ENCODE data around the gene GYPB.
"Not testable (repeated sequence)": the region's sequence is repeated elsewhere in the genome, so short reads cannot be mapped to it uniquely, and the experiment has no call there.

Gene GYPB

DNA sequence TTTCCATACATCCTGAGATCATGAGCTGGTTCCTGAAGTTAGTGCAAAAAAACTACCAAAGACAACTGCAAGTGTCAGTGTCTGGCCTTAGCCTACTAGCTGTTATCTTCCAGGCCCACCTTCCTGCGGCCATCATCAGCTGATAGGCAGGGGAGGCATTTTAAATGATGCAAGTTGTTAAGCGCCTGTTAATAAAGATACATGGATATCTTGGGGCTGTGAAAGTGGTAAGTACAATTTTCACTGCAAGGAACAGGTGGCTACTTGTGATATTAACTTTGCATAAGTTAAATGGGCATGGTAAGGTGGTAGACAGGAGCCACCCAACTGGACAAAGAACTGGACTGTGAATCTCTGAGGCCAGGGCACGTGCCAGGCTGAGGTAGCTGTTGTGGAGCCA lies at the start of gene GYPB:
GYPB (minus strand) TSS at position 104 of the 400 bp plus-strand sequence; CDS start at position 11, 93 bp downstream.
- DNase-seq (ENCODE audit: low spot score) = not testable (repeated sequence)

DNA sequence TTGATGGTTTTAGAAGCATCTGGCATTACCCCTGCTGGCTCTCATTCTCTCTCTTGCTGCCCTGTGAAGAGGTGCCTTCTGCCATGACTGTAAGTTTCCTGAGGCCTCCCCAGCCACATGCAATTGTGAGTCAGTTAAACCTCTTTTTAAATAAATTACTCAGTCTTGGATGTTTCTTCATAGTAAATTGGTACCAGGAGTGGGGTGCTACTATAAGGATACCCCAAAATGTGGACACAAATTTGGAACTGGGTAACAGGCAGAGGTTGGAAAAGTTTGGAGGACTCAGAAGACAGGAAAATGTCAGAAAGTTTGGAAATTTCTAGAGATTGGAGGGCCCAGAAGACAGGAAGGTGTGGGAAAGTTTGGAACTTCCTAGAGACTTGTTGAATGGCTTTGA lies 42.4 kb upstream of the GYPB start:
- not testable (repeated sequence) for DNase-seq (ENCODE audit: low spot score)

DNA sequence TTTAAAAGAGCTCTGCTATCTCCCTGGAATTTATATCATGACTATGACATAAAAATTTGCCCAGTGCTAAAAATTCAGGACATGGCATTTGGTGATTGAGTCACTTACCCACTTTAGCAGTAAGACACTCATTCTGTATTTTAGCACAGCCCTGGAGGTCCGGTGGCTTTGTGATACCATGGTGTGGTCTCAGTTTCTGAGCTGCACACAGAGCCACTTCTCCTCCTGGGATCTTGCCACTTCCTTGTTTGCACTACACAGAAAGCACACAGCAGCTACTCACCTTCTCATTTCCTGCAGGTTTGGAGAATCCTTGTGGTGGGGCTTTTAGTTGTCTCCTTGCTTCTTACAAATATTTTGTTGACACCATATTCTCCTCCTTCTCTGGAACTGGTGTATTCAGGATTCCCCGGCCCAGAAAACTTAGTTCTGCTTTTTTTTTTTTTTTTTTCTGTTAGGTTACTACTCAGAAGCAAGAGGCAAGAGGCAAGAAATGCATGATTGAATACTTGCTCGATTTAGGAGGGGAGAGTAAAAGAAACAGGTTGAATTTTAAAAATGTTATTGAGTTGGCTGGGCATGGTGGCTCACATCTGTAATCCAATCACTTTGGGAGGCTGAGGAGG lies 41.2 kb upstream of the GYPB start:
- DNase-seq (ENCODE audit: low spot score) = not testable (repeated sequence)

DNA sequence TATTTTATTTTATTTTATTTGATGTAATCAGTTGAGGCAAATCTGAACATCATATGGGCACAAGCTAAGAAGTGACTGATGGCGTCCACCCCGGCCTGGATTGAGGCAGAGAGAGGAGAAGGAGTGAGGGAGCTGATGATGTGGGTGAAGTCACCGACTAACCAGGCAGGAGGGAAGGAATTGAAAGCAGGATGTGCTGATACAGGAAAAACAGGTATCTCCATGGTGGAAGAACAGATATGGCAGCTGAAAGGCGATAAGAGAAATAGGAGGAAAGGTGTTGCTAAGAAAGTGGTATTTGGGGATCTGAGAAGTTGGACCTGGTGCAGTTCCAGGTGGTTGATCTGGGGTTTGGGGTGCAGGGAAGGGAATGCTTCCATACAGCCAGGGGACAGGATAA lies 37.6 kb upstream of the GYPB start:
- DNase-seq (ENCODE audit: low spot score) = no peak

DNA sequence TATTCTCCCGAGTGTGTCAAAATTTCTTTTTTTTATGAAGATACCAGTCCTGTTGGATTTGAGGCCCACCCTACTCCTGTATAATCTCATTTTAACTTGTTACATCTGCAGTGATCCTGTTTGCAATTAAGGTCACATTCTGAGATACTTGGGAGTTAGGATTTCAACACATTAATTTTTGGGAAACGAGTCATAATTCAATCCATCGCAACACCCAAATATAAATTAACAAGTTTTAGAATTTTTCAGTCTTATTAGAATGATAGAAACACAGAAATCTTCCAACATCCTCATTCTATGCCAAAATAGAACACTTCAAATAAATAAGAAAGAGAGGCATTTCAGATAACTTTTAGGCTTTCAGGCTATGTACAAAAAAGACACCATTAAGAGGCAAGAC lies 36.2 kb upstream of the GYPB start:
- not testable (repeated sequence) for DNase-seq (ENCODE audit: low spot score)

DNA sequence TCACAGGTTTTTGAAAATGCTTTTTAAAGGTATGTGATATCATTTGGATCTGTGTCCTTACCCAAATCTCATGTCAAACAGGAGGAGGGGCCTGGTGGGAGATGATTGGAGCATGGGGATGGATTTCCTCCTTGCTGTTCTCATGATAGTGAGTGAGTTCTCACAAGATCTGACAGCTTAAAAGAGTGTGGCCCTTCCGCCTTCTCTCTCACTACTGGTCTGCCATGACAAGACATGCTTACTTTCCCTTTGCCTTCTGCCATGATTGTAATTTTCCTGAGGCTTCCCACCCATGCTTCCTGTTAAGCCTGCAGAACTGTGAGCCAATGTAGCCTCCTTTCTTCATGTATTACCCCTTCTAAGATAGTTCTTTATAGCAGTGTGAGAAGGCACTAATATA lies 32.3 kb upstream of the GYPB start:
- not testable (repeated sequence) for DNase-seq (ENCODE audit: low spot score)

DNA sequence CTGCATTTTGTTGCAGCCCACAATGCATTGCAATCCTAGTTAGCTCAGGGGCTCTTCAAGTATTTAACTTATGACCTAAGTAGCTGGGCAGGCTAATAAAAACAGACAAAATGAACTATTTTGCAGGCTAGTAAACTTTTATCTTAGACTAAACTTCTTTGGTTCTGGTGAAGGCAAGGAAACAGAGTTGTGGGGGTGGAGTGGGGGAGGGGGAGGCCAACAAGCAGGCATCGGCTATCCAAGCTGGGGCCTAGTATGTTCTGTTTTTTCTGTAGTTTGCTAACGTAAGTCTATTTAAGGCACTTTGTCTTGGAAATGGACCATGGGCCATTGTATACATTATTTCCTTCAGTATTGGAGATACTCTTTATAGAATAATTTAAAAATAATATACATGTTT lies 31.5 kb upstream of the GYPB start:
- DNase-seq (ENCODE audit: low spot score) = not testable (repeated sequence)

DNA sequence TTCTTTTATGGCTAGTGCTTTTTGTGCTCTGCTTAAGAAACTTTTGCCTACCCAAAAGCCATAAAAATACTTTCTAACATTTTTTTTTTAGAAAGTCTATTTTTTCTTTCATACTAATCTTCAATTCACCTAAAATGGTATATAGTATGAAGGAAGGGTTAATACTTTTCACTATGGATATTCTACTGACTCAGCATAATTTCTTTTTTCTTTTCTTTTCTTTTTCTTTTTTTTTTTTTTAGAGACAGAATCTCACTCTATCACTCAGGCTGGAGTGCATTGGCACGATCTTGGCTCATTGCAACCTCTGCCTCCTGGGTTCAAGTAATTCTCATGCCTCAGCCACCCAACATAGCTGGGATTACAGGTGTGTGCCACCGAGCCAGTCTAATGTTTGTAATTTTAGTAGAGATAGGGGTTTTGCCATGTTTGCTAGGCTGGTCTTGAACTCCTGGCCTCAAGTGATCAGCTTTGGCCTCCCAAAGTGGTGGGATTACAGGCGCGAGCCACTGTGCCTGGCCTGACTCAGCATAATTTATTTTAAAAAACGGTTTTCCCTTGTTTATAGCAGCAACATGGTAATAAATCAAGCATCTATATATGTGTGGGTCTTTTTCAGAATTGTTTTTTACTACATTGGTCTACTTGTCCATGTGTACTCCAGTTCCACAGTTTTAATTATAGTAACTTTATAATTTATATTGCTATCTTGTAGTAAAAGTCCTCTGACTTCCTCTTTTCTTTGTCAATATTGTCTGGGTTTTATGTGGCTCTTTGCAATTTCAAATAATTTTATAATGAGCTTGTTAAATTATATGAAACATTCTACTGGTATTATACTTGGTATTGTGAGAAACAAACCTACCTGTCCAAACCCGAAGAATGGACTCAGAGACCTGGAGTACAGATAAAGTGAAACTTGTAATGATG lies 30.6 kb upstream of the GYPB start:
- not testable (repeated sequence) for DNase-seq (ENCODE audit: low spot score)

DNA sequence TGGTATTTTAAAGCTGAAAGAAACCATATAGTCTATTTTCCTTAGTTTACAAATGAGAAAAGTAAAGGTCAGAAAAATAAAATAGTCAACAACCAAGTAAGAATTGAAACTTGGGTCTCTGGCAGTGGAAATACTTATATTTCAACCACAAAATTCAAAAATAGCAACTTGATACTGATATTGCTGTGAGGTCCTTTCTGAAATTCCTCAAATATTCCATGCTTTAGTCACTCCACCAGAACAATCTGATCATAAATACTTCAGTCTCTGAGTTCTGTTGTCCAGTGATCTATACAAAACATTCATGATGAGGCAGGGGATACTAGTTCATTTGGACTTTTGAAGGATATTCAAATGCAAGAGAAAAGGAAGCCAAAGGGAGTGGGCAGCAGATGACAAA lies 25.8 kb upstream of the GYPB start:
- not testable (repeated sequence) for DNase-seq (ENCODE audit: low spot score)

DNA sequence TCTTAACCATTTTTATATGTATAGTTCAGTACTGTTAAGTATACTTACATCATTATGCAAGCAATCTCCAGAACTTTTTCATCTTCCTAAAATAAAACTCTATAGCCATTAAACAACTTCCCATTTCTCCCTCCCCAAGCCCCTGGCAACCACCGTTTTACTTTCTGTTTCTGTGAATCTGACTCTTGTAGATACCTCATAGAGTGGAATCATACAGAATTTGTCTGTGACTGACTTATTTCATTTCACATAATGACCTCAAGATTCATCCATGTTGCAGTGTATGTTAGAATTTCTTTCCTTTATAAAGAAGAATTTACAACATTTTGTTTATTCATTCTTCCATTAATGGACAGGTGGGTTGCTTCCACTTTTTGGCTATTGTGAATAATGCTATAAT lies 13.4 kb upstream of the GYPB start:
- not testable (repeated sequence) for DNase-seq (ENCODE audit: low spot score)

DNA sequence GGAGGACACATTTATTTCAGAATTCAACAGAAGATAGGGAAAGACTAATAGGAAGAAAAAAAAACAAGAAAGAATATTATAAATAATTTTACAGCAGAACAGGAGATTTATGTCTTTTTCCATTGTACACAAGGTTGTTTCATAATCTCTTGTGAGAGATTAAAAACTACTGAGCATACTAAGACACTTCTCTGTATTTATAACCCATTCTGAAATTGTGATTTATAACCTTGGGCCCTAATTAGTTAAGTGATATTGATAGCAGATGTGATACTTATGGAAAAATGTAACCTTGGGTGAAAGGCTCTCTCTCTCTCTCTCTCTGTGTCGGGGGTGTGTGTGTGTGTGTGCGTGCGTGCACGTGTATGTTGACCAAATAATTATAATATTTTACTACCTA lies 12.7 kb upstream of the GYPB start:
- DNase-seq (ENCODE audit: low spot score) = not testable (repeated sequence)

DNA sequence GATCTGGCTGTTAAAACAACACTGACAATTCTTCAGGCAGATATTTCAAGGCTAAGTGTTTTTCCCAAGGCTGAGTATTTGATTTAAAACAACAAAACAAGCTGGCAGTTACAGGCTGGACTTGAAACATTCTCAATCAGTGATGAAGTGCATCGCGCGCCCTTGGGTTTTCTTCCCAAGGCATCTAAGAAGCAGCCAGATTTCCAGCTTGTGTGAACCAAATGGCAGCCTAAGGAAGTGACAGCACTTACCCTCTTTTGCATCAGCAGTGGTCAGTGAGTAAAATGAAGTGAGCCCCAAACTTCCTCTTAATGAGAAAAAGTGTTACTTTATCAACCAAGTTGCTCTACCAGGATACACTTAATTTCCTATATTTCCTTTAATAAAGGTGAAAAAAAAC lies 12.2 kb upstream of the GYPB start:
- not testable (repeated sequence) for DNase-seq (ENCODE audit: low spot score)

DNA sequence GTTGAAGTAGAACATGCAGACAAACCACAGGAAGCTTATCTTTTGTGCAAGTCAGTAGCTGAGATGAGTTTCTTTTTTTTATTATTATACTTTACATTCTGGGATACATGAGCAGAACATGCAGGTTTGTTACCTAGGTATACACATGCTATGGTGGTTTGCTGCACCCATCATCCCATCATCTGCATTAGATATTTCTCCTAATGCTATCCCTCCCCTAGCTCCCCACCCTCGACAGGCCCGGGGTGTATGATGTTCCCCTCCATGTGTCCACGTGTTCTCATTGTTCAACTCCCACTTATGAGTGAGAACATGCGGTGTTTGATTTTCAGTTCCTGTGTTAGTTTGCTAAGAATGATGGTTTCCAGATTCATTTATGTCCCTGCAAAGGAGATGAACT lies 11.5 kb upstream of the GYPB start:
- DNase-seq (ENCODE audit: low spot score) = not testable (repeated sequence)

DNA sequence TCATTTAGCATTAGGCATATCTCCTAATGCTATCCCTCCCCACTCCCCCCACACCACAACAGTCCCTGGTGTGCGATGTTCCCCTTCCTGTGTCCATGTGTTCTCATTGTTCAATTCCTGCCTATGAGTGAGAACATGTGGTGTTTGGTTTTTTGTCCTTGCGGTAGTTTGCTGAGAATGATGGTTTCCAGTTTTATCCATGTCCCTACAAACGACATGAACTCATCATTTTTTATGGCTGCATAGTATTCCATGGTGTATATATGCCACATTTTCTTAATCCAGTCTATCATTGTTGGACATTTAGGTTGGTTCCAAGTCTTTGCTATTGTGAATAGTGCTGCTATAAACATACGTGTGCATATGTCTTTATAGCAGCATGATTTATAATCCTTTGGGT lies 7.5 kb upstream of the GYPB start:
- DNase-seq (ENCODE audit: low spot score) = not testable (repeated sequence)

DNA sequence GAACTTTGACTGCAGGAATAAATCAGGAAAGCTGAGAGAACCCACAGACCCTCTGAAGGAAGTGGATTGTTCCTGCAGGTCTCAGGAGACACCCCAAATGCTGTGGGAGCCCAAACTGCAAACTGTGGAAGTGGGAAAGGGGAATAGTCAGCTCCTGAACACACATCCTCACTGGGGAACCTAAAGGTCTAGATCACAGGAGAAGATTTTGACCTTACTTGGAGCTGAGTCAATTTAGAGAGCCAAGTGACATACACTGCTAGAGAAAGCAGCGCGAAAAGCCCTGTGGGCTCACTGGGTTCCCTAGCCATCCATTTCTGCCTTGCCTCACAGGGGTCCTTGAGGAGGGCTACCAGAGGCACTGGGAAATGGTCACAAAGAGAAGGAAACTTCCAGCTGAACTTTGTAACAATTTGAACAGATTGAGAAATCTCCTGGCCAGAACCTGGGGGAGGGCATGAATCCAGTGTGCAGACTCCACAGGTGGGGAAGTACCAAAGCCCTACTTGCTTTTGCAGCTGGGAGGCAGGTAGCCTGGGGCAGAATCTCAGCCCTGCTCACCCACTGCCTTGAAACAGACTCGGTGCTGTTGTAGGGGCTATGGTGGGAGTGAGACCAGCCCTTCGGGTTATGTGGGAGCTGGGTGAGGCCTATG lies 5.3 kb upstream of the GYPB start:
- not testable (repeated sequence) for DNase-seq (ENCODE audit: low spot score)

DNA sequence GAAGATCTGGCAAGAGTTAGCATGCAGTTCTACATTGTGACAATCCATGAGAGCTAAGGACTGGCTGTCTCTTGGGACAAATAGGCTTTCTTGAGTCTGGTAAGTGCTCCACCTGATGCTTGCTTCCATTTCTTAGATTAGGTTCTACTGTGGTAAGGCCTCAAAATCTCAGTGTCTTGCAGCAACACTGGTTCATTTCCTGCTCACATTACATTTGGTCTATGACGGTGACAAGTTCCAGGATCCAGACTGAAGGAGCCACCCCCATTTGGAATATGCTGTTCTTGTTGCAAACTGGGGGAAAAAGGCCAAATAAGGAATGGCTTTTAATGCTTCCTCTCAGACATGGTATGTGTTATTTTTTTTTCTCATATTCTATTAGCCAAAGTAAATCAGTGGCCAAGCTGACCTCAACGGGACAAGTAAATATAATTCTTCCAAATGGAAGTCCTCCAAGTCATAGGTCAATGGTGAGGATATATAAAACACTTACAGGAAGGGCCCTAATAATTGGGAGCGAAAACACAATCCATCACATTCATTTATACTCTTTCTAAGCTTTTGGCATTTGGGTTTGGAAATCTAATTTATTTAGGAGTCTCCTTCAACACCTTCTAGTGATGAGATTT lies 3.7 kb upstream of the GYPB start:
- not testable (repeated sequence) for DNase-seq (ENCODE audit: low spot score)

DNA sequence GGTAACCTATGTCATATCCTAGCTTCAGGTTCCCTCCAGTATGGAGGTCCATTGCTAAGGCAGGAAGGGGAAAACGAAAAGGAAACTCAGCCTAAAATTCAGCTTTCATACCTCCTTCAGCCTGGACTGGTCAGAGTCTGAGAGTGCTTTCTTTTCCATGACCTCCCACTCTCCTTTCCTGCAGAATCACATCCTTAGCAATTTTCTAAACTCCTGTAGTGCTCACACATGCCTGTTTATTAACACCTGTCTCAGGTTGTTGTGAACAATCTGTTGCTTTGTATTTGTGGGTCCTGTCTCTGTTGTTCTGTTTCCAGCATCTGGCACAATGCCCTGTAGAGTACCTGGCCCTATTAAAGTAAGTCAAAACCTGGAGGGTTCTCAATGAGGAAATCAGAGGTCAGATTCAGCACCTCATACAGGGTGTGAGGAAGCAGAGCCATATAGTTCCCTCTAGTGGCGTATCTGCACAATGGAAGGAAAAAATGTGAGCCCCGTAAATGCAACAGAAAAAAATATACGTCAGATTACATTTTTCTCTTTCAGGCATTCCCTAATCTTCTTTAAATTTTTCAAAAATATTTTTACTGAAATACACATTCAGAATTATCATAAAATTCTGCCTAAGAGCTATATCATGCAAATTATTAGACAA lies 2.3 kb upstream of the GYPB start:
- peak; percentile 7 for DNase-seq (ENCODE audit: low spot score)

DNA sequence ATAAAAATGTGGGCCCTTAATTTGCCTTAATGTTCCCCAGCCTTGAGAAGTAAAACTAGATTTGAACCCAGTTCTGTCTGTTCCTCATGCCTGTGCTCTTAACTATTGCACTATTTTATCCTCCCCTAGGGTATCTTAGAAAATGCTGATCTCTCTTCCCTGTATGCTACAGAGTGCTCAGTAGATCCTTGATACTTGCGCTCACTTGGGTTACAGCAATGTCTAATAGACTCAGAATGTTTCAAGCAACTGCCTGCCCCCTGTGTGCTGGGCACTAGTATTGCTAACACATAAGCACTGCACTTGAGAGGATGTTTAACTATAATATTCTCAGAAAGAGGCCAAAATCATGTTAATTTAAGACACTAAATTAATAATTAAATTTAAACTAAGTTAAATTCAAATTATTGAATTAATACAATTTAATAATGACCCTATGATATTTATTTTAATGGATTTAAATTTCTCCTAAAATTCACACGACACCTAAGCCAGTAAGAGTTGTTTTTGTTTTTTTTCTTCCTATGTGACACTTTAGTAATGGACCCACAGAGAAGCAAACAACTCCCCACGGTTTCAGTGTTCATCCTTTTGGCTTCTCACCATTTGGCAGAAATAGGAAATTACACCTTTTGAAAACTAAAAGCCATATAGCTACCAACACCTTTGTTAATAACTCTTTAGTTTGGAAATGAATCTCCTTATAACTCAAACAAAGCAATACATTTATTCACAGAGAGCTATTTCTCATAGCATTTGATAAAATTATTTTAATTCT lies 768 bp downstream of the GYPB start:
- DNase-seq (ENCODE audit: low spot score) = not testable (repeated sequence)

DNA sequence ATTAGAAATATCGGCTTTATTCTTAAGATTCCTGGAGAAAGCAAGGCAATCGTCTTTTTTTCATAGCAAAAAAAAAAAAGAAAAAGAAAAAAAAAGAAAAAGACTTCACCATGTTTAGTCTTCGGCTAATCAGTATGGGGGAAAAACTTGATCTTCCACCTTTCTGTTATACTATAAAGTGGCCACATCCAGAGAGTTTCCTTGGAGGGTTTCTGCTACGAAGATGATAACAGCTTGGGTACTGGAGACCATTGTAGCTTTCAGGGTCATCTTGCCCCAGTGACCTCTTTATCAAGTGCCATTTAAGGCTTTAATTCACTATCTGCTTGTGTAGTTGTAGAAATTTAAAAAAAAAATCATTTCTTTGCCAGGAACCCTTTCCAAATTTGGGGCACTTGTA lies 1.9 kb downstream of the GYPB start:
- not testable (repeated sequence) for DNase-seq (ENCODE audit: low spot score)

DNA sequence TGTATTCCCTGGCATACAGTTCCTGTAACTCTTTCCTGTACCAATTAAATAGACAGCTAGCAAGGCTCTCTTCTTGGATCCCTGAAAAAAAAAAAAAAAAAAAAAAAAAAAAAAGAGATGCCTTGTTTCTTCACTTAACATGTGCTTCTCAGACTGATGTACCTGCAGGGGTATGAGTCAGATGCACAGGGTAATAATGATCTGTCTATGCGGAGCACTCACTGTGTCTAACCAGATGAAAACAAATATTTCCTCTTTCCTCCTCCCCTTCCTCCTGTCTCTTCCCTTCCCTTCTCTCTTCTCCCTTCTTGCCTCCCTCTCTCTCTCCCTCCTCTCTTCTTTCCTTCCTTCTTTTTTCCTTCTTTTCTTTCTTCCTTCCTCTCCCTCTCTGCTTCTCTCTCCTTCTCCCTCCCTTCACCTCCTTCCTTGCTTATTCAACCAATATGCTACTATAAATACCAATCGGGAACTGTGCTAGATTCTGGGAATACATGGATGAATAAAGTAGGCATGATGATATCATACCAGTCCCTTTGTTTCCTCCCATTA lies 3.0 kb downstream of the GYPB start:
- not testable (repeated sequence) for DNase-seq (ENCODE audit: low spot score)

DNA sequence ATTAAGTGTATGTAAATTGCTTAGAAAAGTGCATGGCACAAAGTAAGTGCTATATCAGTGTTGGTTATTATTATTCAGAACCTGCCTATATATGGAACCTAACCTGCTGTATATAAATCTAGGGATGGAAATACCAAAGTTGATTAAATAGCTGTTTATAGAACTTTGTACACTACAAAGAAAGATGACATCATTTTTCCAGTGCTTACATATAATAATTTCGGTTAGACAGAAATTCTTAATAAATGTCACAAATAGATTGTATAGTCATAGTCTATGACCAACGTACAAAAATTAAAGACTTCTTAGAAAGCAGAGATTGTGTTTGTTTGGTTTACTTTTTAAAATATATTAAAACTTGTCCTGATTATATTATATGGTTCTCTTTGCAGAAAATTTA lies 4.4 kb downstream of the GYPB start:
- DNase-seq (ENCODE audit: low spot score) = no peak
